Adrenal gland (tissue), 12 donors: ENCODE data around the gene PARP14. TPM values are rescaled to one million over a fixed set of nuclear protein-coding genes. Genes with fewer than 3 reads are reported as not detected.
A peak's percentile ranks its signal among the peaks of the same experiment; 100 is the strongest.

Experiments used
- DNase-seq, 7 donors: peaks; one replicate each; pipeline ENCODE4 v3.0.0-alpha.2; 2019 to 2020
- H3K27ac ChIP-seq, 5 donors: fragments of 200-600 bp; sonication (generic) in 4 of 5; 1 replicate in 3 of 5; 2 replicates in 2 of 5; pipeline versions ENCODE4 v1.5.1 to v1.8.0; 2016 to 2020; ENCODE audit warnings: mild to moderate bottlenecking in 1 of 5
- H3K27me3 ChIP-seq: fragments of 200-600 bp; 2 replicates; pipeline ENCODE4 v1.8.0; 2021
- H3K36me3 ChIP-seq, 2 donors: fragments of 200-600 bp; replicated peaks in 1 of 2; 1 replicate in 1 of 2; 2 replicates in 1 of 2; pipeline versions ENCODE4 v1.5.1 to v1.8.0; 2018 to 2022
- H3K4me1 ChIP-seq, 2 donors: fragments of 200-600 bp; replicated peaks in 1 of 2; 1 replicate in 1 of 2; 2 replicates in 1 of 2; pipeline versions ENCODE4 v1.5.1 to v1.8.0; 2018 to 2021
- H3K4me3 ChIP-seq, 4 donors: fragments of 200-600 bp; sonication (generic) in 3 of 4; one replicate each; pipeline ENCODE4 v1.5.1; 2016 to 2018
- H3K9me3 ChIP-seq, 3 donors: fragments of 200-600 bp; sonication (generic) in 1 of 3; replicated peaks in 1 of 3; 1 replicate in 2 of 3; 2 replicates in 1 of 3; pipeline versions ENCODE4 v1.5.1 to v1.8.0; 2016 to 2021
- POLR2A ChIP-seq, 2 donors: fragments of 450-650 bp; IDR thresholded peaks; one replicate each; pipeline ENCODE4 v1.6.1; 2017; ENCODE audit warnings: antibody characterized with exemption in 2 of 2, mild to moderate bottlenecking in 2 of 2, moderate library complexity in 1 of 2
- whole genome bisulfite sequencing, 4 donors: extraction: QIAGEN DNeasy Blood & Tissue Kit in 2 of 4; methylation state at CpG; one replicate each; pipeline versions ENCODE4 v1.1.5 to v1.1.7; 2013 to 2017; 5-methylcytosine and 5-hydroxymethylcytosine counted together
- intact Hi-C, 2 donors: fragments of 100-400 bp; cut with DNase I; formaldehyde crosslinking; loops; one replicate each; pipeline versions ENCODE4 v1.14.1 to v1.15.0; 2022 to 2023
- polyA plus RNA-seq, 3 donors: library from polyadenylated mRNA; stranded (reverse); fragments of 200-250 nt in 2 of 3; fragments of 350-450 nt in 1 of 3; fragmentation: Illumina TruSeq in 1 of 3; extraction: RNeasy Lipid Tissue Mini Kit (QIAGEN cat#74804) in 1 of 3; gene quantifications; one replicate each; pipeline ENCODE4 v1.2.3, GENCODE V29; 2013 to 2014
- total RNA-seq, 9 donors: library from RNA; depleted of rRNA in 4 of 9; stranded (reverse); fragments of >200 nt in 4 of 9; fragments of 120-200 nt in 1 of 9; fragmentation: NEBNext Ultra II Directional in 1 of 9; extraction: Animal tissue kit (Norgen Biotek cat#: 25700) in 1 of 9; gene quantifications; one replicate each; pipeline versions ENCODE4 v1.1.0 to v1.2.4, GENCODE V29; 2013 to 2023
- TF ChIP-seq, protein P1 (sequence below), 6 experiments: fragments of 450-650 bp in 4 of 6; fragments of 200-600 bp in 2 of 6; sonication (generic) in 1 of 6; IDR thresholded peaks; 1 replicate in 5 of 6; 2 replicates in 1 of 6; pipeline versions ENCODE4 v1.5.1 to v1.8.0; 2016 to 2021; ENCODE audit warnings: antibody characterized with exemption in 6 of 6, mild to moderate bottlenecking in 2 of 6, moderate library complexity in 1 of 6
- donor health status: healthy with polysubstance abuse.
- donor health status: Bipolar disorder and iron deficiency.
- donor health status: DM: yes; HTN: yes; CAD: no.
- donor health status: DM: no; HTN: no; CAD: no.
- donor health status: DM: no; HTN: no; CAD: no.
- donor health status: DM: yes; HTN: yes; CAD: no.

Gene PARP14
- total and polyA plus RNA-seq, 12 donors = 17.4 to 90.2 (median 45.0) TPM

DNA sequence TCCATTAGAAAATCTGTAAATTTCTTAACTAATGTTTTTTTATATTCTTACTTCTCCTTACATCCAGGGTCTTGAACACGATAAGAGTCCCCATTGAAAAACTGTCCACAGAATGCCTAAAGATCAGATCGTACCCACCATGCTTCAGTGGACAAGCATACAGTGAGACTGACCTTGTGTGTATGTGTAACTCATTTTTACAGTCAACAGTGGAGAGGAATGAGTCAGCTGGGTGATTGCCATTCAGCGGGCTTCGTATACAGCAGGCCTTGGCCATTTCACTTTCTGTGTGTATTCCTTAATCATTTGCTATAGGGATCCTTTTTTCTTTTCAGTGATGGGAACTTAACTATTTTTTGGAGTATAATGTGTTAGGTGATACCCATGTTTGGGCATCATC, 10.6 kb downstream of the PARP14 start:
- TF ChIP-seq, protein P1, sequence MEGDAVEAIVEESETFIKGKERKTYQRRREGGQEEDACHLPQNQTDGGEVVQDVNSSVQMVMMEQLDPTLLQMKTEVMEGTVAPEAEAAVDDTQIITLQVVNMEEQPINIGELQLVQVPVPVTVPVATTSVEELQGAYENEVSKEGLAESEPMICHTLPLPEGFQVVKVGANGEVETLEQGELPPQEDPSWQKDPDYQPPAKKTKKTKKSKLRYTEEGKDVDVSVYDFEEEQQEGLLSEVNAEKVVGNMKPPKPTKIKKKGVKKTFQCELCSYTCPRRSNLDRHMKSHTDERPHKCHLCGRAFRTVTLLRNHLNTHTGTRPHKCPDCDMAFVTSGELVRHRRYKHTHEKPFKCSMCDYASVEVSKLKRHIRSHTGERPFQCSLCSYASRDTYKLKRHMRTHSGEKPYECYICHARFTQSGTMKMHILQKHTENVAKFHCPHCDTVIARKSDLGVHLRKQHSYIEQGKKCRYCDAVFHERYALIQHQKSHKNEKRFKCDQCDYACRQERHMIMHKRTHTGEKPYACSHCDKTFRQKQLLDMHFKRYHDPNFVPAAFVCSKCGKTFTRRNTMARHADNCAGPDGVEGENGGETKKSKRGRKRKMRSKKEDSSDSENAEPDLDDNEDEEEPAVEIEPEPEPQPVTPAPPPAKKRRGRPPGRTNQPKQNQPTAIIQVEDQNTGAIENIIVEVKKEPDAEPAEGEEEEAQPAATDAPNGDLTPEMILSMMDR (IDR thresholded peaks at IDR 0.05) = no peak
- TF ChIP-seq POLR2A (IDR thresholded peaks at IDR 0.05) = peak in 1 of 2 donors; percentile 13
- no peak overlapping the region for H3K4me3 ChIP-seq
- WGBS, 4 donors = 40 to 59% (median 51%) methylated on average over 4 of the region's 4 CpGs
- peak; percentile 72 to 91 (median 80) for DNase-seq
- H3K4me1 ChIP-seq = peaks cover 8 to 9% of the 10 kb centered on the region in 2 donors
- H3K9me3 ChIP-seq = no peaks in the 10 kb centered on the region
- H3K27ac ChIP-seq = peak overlapping the region in 2 of 5 donors; percentile 27 to 32
- peaks cover 0 to 36% of the 10 kb centered on the region in 2 donors for H3K36me3 ChIP-seq
- intact Hi-C loops = no loop called here
- no peaks in the 10 kb centered on the region for H3K27me3 ChIP-seq

DNA sequence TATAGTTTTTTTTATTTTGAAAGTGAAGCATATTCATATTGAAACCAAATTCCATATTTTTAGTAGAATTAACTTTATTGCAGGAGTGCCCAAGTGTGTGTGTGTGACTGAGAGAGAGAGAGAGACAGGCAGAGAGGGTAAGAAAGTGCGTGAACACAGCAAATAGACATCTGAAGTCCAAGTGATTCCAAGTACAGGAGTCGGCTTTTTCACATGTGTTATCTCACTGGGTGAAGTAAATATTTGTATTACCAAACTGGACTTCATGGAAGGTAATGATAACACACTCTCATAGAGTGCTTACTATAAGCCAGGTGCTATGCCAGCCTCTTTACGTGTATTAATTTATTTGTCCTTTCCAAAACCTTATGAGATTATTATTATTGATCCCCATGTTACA, 12.0 kb downstream of the PARP14 start:
- Histone ChIP-seq H3K9me3 (no peaks in the 10 kb centered on the region), H3K4me1 (peaks cover 8 to 9% of the 10 kb centered on the region in 2 donors), H3K36me3 (peaks cover 0 to 46% of the 10 kb centered on the region in 2 donors), H3K27me3 (no peaks in the 10 kb centered on the region), H3K4me3 (no peak overlapping the region), H3K27ac (no peak overlapping the region)
- TF ChIP-seq POLR2A (IDR thresholded peaks at IDR 0.05) = no peak
- TF ChIP-seq, protein P1 (IDR thresholded peaks at IDR 0.05) = no peak
- WGBS, 4 donors = 87 to 93% (median 91%) methylated on average over 3 of the region's 3 CpGs
- no peak for DNase-seq
- intact Hi-C loops = no loop called here

DNA sequence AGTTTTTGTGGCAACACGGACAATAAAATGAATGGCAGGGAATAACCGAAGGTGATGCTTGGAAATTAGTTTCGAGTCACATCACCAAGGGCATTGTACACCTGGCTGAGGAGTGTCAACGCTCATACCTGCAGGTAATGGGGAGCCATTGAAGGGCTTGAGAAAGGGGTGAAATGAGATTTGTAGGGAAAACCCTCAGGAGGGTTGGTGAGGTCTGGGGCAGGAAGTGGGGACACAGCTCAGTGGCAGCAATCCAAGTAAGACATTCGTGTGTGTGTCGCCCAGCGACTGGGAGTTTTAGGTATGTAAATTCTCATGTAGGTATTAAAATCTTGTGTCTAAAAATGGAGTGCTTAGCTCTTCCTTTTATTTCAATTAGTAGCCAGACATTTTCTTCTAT, 14.3 kb downstream of the PARP14 start:
- WGBS, 4 donors = 80 to 92% (median 90%) methylated on average over 7 of the region's 7 CpGs
- H3K36me3 ChIP-seq = peaks cover 0 to 61% of the 10 kb centered on the region in 2 donors

DNA sequence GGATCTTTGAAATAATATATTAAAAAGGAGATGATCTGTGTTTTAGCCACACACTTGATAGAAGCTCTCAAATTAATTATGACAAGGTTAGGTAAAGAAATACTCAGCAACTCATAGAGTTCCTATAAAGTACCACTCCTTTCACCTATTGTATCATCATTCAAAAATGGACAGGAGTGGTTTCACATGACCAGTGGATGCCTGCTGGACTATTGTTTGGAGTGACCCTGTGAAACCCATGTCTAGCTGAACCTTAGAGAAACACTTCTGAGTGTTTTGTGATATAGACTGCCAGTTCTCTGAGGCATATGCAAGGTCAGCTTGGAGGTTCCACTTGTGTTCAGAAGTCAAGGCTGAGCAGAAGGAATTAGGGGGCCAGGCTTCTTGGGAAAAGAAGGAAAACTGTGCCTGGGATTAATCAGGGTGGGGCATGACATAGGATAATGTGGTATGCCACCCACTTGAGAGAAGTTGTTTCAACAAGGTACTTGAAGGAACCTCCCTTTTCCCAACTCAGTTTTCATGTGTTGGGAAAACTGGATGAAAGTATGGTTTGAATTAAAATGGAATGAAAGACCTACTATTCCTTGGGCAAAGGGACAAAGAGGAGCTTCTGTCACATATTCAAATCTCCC, 15.4 kb downstream of the PARP14 start:
- no peak for TF ChIP-seq POLR2A (IDR thresholded peaks at IDR 0.05)
- TF ChIP-seq, protein P1 (IDR thresholded peaks at IDR 0.05) = no peak

More for the DNA sequence above, 14.3 kb downstream of the PARP14 start:
- H3K9me3 ChIP-seq = no peaks in the 10 kb centered on the region
- no peak overlapping the region for H3K27ac ChIP-seq
- intact Hi-C loops = no loop called here
- H3K27me3 ChIP-seq = no peaks in the 10 kb centered on the region
- peaks cover 4% of the 10 kb centered on the region in 2 donors for H3K4me1 ChIP-seq
- DNase-seq = no peak
- TF ChIP-seq POLR2A (IDR thresholded peaks at IDR 0.05) = no peak
- TF ChIP-seq, protein P1 (IDR thresholded peaks at IDR 0.05) = no peak
- H3K4me3 ChIP-seq = no peak overlapping the region

More for the DNA sequence above, 15.4 kb downstream of the PARP14 start:
- Histone ChIP-seq H3K27me3 (no peaks in the 10 kb centered on the region), H3K4me1 (peaks cover 1 to 4% of the 10 kb centered on the region in 2 donors), H3K27ac (no peak overlapping the region), H3K4me3 (no peak overlapping the region), H3K9me3 (no peaks in the 10 kb centered on the region), H3K36me3 (peaks cover 0 to 72% of the 10 kb centered on the region in 2 donors)
- intact Hi-C loops = no loop called here
- DNase-seq = no peak
